ENCODE results near the gene CENPF.

GRCh38 chr1:214683621-214684020 lies 80.6 kb downstream of the CENPF start:
- TF ChIP-seq CTCF (IDR thresholded peaks at IDR 0.05; ENCODE audit: borderline replicate concordance, extremely low read depth, low read length, poor library complexity, severe bottlenecking) (no peak), EZH2 (IDR thresholded peaks at IDR 0.05; ENCODE audit: borderline replicate concordance, low read depth, low read length, severe bottlenecking) (no peak)
